Activated B cell treated with CpG ODN at 0.5 μM for 24 hours (primary cell): ENCODE data around the gene SLC48A1. TPM values are rescaled to one million over a fixed set of nuclear protein-coding genes. Genes with fewer than 3 reads are reported as not detected.

ENCODE experiments used
- ATAC-seq: fragments of 200-7000 bp; cut with Tn5 transposase; one replicate; pipeline ENCODE4 v1.10.0; 2021; ENCODE audit warnings: low read depth, mild to moderate bottlenecking, moderate library complexity
- CTCF ChIA-PET: fragments of 350-600 bp; sonication (Branson Sonifier 250); formaldehyde crosslinking; loops from one replicate; lab custom pipeline; 2021; ENCODE audit warnings: antibody characterized with exemption; lab: Charles Lee
- POLR2A ChIA-PET: fragments of 350-600 bp; sonication (Branson Sonifier 250); formaldehyde crosslinking; loops from one replicate; lab custom pipeline; 2021; ENCODE audit warnings: antibody characterized with exemption; lab: Charles Lee
- DNase-seq: peaks from one replicate; pipeline ENCODE4 v3.0.0; 2022
- H3K27ac Mint-ChIP-seq: one replicate; pipeline ENCODE4 v1.8.0; 2020; ENCODE audit warnings: mixed read lengths
- H3K27me3 Mint-ChIP-seq: one replicate; pipeline ENCODE4 v1.8.0; 2021; ENCODE audit warnings: mixed read lengths
- H3K36me3 Mint-ChIP-seq: one replicate; pipeline ENCODE4 v1.8.0; 2021; ENCODE audit warnings: low read depth, mixed read lengths
- H3K4me1 Mint-ChIP-seq: one replicate; pipeline ENCODE4 v1.8.0; 2021; ENCODE audit warnings: mixed read lengths
- H3K4me3 Mint-ChIP-seq: one replicate; pipeline ENCODE4 v1.8.0; 2020; ENCODE audit warnings: mild to moderate bottlenecking, mixed read lengths
- H3K9me3 Mint-ChIP-seq: one replicate; pipeline ENCODE4 v1.8.0; 2020; ENCODE audit warnings: mixed read lengths
- intact Hi-C: fragments of 100-400 bp; cut with micrococcal nuclease; formaldehyde crosslinking; loops from one replicate; pipeline ENCODE4 v1.15.1; 2024
- total RNA-seq: library from RNA; stranded (reverse); gene quantifications from 2 replicates; pipeline ENCODE4 v1.2.3, GENCODE V29; 2022
- TF ChIP-seq, protein P1 (sequence below): fragments of 200-600 bp; IDR thresholded peaks from one replicate; pipeline ENCODE4 v1.8.0; 2022; ENCODE audit warnings: antibody characterized with exemption, mild to moderate bottlenecking

The SLC48A1 gene
- total RNA-seq, 1 donor from 2014 or later = 12.8 TPM

DNA sequence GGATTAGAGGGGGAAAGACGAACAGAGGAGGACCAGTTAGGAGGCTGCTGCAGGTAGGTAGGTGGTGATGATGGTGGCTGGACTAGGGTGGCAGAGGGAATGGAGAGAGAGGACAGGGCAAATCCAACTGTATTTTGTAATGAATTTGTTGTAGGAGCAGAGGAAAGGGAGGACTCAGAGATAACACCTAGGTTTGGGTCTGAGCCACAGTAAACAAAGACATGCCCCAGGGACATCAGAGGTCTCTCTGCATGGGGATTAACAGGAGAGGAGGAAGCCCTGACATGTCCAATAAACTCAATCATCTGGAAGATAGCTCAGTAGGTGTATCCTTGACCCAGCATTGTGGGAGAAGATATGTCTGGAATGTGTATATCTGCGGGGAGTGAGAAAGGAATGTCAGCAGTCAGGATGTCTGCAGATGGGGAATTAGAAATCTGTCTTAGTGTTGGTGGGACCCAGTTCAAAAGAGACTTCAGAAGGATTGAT is 4.7 kb upstream of the SLC48A1 start:
- Mint-ChIP-seq H3K9me3 (no peaks in the 10 kb centered on the region), H3K4me3 (no peak overlapping the region), H3K27me3 (no peaks in the 10 kb centered on the region), H3K36me3 (no peaks in the 10 kb centered on the region), H3K27ac (no peak overlapping the region), H3K4me1 (peaks cover 12% of the 10 kb centered on the region)
- DNase-seq = no peak
- POLR2A ChIA-PET = interaction anchor here (1.4 to 4.5 kb wide), 4 partner anchors 10 to 44 kb away, joined by 4 to 48 read pairs (median 6); partner anchors contain the start of gene RAPGEF3
- intact Hi-C loops = no loop called here
- TF ChIP-seq, protein P1, sequence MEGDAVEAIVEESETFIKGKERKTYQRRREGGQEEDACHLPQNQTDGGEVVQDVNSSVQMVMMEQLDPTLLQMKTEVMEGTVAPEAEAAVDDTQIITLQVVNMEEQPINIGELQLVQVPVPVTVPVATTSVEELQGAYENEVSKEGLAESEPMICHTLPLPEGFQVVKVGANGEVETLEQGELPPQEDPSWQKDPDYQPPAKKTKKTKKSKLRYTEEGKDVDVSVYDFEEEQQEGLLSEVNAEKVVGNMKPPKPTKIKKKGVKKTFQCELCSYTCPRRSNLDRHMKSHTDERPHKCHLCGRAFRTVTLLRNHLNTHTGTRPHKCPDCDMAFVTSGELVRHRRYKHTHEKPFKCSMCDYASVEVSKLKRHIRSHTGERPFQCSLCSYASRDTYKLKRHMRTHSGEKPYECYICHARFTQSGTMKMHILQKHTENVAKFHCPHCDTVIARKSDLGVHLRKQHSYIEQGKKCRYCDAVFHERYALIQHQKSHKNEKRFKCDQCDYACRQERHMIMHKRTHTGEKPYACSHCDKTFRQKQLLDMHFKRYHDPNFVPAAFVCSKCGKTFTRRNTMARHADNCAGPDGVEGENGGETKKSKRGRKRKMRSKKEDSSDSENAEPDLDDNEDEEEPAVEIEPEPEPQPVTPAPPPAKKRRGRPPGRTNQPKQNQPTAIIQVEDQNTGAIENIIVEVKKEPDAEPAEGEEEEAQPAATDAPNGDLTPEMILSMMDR = no peak
- no peak for ATAC-seq
- CTCF ChIA-PET = interaction anchor here (0.8 to 11.7 kb wide), 13 partner anchors 12 to 736 kb away, joined by 3 to 416 read pairs (median 13); partner anchors contain the start of genes ENDOU, RAPGEF3 and RPAP3

DNA sequence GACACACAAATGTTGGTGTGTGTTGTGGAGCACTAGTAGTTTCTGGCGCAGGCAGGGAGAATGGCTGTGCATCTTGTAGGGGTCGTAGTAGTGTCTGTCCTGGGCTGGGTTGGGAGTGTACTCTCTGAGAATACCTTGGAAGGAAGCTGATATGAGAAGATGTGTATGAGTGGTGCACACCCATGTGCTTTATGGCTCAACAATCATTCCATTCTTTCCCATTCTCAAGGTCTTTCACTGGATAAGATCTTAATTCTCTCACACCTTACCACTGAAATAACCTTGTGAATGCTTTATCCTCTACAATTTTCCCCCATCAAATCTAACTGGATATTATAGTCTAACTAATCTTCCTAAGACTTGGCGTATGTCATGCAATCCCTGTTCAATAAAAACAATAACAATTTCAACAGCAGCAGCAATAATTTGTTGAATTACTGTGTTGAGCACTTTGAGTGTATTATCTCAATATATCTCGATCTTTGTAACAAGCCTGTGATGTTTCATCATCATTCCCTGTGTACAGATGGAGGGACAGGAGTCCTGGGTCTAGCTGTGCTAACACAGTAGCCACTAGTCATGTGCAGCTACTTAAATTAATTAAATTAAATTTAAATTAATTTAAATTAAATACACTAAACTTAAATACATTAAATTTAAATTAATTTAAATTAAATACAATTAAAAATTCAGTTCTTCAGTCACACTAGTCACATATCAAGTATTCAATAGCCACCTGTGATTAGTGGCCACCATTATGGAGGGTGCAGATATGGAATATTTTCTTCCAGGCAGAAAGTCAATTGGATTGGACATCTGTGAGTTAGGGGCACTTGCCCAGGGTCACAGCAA is 3.6 kb upstream of the SLC48A1 start:
- Mint-ChIP-seq H3K27ac (no peak overlapping the region), H3K4me1 (peaks cover 10% of the 10 kb centered on the region), H3K9me3 (no peaks in the 10 kb centered on the region), H3K36me3 (no peaks in the 10 kb centered on the region), H3K4me3 (no peak overlapping the region), H3K27me3 (no peaks in the 10 kb centered on the region)
- POLR2A ChIA-PET = interaction anchor here (0.5 to 4.5 kb wide), 3 partner anchors 14 to 47 kb away, joined by 3 to 48 read pairs (median 6); no protein-coding TSS in a partner anchor
- CTCF ChIA-PET = interaction anchor here (0.8 to 11.7 kb wide), 10 partner anchors 7 to 117 kb away, joined by 3 to 416 read pairs (median 18); partner anchors contain the start of genes RAPGEF3 and RPAP3
- TF ChIP-seq, protein P1 = no peak
- DNase-seq = no peak
- intact Hi-C loops = no loop called here
- ATAC-seq = no peak

DNA sequence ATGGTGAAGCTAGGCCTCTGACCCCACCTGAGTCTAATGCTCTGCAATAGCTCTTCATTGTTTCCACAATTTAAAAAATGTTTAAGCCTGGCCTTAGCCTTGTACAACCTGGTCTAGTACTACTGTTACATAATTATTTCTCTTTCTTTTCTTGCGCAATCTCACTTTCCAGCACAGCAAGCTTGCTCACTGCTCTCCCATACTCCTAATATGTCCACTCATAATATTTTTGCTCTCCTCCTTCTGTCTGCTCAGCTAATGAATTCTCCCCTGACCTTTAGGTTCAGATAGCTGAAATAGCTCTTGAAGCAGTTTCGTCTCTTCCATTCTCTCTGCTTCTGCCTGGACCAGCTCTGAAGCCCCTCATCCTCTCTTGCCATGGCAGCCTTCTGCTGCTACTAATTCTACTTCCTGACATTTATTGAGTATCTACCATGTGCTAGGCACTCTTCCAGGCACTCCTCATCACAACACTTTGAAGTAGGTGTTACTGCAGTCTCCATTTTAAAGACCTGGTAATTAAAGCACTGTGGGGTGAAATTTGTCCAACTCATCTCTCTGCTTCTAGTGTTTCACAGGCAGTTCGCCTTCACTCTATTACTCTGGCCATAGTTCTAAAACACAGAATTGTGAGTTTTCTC is 2.8 kb upstream of the SLC48A1 start:
- peaks cover 16% of the 10 kb centered on the region for H3K4me1 Mint-ChIP-seq
- H3K27me3 Mint-ChIP-seq = no peaks in the 10 kb centered on the region
- ATAC-seq (no peak), DNase-seq (no peak)
- CTCF ChIA-PET = interaction anchor here (0.8 to 11.7 kb wide), 7 partner anchors 8 to 70 kb away, joined by 3 to 416 read pairs (median 5); partner anchors contain the start of gene RAPGEF3
- no peak overlapping the region for H3K27ac Mint-ChIP-seq
- POLR2A ChIA-PET = interaction anchor here (1.4 kb wide), 1 partner anchor 15 kb away, joined by 4 read pairs; no protein-coding TSS in a partner anchor
- TF ChIP-seq, protein P1 = no peak
- intact Hi-C loops = no loop called here
- H3K36me3 Mint-ChIP-seq = no peaks in the 10 kb centered on the region
- no peak overlapping the region for H3K4me3 Mint-ChIP-seq
- no peaks in the 10 kb centered on the region for H3K9me3 Mint-ChIP-seq

DNA sequence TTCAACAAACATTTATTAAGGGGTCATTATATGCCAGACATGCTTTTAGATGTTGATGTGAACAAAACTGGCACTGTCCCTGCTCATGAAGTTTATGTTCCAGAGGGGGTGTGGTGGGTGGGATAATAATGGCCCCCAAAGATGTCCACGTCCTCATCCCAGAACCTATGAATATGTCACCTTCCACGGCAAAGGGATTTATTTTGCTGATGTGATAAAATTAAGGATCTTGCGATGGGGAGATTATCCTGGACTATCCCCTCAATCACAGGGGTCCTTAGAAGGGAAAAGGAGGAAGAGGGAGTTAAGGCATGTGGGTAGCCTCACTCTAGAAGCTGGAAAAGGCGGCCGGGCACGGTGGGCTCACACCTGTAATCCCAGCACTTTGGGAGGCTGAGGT is 1.7 kb upstream of the SLC48A1 start:
- no peak overlapping the region for H3K27ac Mint-ChIP-seq
- H3K9me3 Mint-ChIP-seq = no peaks in the 10 kb centered on the region
- H3K36me3 Mint-ChIP-seq = no peaks in the 10 kb centered on the region
- H3K27me3 Mint-ChIP-seq = no peaks in the 10 kb centered on the region
- ChIA-PET CTCF (interaction anchor here (0.7 to 11.7 kb wide), 5 partner anchors 9 to 55 kb away, joined by 3 to 416 read pairs (median 7); no protein-coding TSS in a partner anchor), POLR2A (interaction anchor here (1.0 to 1.4 kb wide), 2 partner anchors 16 to 61 kb away, joined by 4 to 5 read pairs; no protein-coding TSS in a partner anchor)
- ATAC-seq = no peak
- H3K4me3 Mint-ChIP-seq = no peak overlapping the region
- peaks cover 18% of the 10 kb centered on the region for H3K4me1 Mint-ChIP-seq
- no peak for DNase-seq
- intact Hi-C loops = no loop called here
- TF ChIP-seq, protein P1 = no peak
